Measurements from ENCODE around the gene ZNF579.
"Not testable (repeated sequence)": the region's sequence is repeated elsewhere in the genome, so short reads cannot be mapped to it uniquely, and the experiment has no call there.

ZNF579 gene

DNA sequence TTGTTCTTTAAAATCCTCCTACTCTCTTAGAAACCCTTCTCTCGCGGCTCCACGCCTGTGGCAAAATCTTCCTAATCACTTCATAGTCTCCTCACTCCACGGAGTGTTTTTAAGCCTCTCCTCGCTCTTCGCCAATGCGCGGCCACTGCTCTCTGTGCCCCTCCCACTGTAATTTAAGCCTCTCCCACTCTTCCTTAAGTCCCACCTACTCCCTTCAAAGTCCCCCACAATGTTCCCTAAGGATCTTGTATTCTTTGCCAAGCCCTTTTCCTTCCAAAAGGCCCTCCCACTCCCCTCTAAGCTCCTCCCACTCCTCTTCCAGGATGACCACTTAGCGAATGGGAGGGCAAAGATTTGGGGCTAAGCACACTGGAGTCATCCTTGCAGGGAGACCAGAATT lies 17.4 kb upstream of the ZNF579 start:
- intact Hi-C loops (cut with DNase I), result no loop called here
- DNase-seq, result no peak

DNA sequence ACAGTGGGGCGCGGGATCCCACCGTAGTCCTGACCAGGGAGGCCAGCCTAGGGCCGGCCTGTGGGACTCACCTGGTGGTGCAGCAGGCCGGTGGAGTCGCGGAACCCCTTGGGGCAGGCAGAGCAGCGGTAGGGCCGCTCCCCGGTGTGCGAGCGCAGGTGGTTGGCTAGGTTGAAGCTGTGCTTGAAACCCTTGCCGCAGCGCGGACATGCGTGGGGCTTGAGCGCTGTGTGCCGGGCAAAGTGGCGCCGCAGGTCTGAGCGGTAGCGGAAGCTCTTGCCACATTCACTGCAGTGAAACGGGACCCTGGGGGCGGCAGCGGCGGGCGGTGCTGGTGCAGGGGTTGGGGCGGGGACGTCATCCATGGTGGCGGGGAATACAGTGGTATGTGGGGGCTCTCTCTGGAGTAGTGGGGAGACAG lies 16.9 kb upstream of the ZNF579 start:
- peak in 2 of 10 donors; percentile 83 to 86 for DNase-seq
- intact Hi-C loops (cut with DNase I), result no loop called here

DNA sequence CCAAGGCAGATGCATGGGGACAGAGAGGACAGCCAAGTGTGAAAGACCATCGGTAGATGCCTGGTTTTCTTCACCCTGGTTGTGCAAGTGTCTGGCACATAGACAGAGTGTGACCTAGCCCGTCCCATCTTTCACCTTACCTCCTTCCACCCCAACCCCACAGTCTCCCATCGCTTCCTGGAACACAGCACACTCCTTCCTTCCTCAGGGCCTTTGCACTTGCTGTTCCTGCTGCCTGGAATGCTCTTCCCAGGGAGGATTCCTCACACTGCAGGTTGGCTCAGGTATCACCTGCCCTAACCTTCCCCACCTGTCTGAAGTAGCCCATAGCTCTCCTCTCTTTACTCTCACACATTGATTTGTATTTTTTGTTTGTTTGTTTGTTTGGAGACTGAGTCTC lies 15.7 kb upstream of the ZNF579 start:
- intact Hi-C loops (cut with DNase I), result no loop called here
- DNase-seq, result no peak

DNA sequence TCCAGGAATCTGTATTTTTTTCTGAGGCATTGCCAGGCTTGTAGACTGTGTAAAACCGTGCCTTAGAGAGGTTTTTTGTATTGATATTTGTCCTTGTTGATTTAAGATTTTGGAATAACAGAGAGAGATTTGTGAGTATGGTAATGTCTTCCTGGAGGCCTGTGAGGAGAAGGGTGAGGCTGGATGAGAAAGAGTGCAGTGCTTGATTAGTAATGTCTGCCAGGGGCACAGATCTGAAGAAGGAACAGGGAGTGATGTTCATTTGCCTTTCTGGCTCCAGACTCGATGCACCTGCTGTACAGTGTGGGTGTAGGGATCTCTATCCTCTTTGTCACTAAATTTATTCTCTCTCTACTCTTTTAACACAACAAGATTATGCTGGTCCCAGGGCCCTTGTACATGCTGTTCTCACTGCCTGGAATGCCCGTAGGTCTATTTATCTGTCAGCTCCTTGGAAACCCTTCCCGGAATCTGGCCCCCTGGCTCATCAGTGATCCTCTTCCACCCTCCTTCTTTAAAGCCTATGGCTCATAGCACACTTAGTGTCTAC lies 14.4 kb upstream of the ZNF579 start:
- intact Hi-C loops (cut with DNase I), result no loop called here
- DNase-seq, result peak in 1 of 10 donors; percentile 22

DNA sequence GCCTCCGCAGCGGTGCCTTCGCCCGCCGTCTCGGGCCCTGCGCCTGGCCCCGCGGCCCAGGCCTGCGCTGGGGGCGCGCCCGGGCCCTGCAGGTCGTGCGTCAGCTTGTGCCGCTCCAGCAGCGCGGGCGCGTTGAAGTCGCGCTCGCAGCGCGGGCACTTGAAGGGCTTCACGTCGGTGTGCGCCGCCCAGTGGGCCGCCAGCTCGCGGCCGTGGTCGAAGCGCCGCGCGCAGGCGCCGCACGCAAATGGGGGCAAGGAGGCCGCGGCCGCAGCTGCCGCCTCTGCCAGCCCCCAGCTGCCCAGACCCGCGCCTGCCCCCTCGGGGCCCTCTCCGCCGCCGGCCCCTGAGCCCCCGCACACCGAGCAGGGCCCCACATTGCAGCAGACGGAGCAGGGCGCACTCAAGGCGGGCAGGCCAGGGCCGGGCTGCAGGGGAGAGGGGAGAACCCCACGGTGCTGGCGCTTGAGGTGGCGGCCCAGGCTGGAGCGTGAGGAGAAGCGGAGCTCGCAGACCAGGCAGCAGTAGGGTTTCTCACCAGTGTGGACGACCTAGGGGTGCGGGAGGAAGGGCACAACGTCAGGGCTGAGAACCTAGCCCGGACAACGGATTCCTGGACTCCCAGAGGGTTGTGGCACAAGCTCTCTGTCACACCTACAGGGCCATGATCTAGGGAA lies 12.6 kb upstream of the ZNF579 start:
- intact Hi-C loops (cut with DNase I), result no loop called here
- DNase-seq, result peak in 1 of 10 donors; percentile 73

DNA sequence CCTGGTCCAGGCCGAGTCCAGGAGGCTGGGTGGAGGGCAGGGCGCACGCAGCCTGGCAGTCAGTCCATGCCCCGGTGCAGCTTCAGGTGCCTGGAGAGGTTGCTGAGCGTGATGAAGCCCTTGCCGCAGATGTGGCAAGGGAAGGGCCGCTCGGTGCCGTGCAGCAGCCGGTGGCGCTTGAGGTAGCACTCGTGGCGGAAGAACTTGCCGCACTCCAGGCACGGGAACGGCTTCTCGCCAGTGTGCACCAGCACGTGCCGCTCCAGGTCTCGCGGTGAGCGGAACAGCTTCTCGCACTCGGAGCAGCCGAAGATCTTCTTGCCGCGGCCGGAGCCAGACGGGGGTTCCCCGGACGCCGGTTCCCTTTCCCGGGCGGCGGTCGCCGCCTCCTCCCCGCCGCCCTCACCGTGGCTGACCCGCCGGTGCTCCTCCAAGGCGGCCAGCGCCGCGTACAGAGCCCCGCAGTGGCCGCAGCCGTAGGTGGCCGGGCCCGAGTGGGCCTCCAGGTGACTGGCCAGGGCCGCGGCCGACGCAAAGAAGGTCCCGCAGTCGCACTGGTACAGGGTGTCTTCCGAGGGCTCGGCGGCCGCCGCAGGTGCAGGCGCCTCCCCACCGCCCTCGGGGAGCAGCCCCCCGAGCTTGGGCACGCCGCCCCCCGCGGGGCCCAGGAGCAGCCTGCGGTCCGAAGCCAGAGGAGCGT lies 11.9 kb upstream of the ZNF579 start:
- peak in 1 of 10 donors; percentile 83 for DNase-seq
- intact Hi-C loops (cut with DNase I), result no loop called here

DNA sequence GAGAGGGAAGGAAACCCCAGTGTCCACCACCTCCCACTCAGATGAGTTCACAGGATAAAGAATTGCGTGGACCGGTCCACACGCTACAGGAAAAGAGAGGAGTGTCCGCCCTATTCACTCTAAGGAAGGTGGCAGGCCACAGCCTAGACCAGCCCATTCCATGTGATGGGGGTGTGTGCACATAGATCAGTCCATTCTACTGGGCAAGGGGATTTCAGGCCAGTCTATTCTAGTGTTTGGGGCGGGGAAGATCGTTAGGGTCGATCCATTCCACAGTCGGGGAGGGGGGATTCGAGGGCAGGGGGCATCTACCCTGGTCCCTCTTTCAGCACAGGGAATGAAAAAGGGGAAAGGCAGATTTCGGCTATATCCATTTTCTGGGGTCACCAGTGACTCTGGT lies 10.9 kb upstream of the ZNF579 start:
- intact Hi-C loops (cut with DNase I), result no loop called here
- peak in 1 of 10 donors; percentile 35 for DNase-seq

DNA sequence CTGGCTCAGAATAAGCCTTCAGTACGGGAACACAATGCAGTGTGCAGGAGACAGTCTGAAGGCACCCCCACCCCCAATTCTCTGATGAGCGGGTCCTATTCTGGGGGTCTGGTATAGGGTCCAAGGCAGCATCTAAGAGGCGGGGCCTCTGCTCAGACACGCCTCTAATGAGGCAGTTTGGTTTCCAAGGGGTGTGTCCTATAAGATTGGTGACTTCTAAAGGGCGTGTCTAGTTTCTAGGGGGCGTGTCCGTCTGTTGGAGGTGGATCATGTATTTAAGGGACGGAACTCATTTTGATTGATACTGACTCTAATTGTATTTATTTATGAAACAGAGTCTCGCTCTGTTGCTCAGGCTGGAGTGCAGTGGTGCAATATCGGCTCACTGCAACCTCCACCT lies 10.0 kb upstream of the ZNF579 start:
- peak in 1 of 10 donors; percentile 37 for DNase-seq

DNA sequence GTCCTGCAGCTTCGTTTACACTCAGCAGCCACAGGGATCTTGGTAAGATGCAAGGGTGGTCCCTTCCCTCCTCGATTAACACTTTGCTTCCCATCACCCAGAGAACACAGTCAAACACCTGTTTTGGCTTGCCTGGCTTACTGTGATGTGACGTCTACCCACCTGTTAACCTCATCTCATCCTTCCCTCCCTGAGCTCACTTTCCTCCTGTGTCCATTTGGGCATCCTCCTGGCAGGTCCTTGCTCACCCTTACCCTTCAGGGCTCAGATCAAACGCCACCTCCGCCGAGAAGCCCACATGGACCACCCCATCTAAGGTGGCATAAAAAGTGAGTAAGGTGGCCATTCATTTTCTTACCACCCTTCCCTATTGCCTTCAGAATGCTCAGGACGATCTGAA lies 9.5 kb upstream of the ZNF579 start:
- DNase-seq, result peak in 1 of 10 donors; percentile 49
- intact Hi-C loops (cut with DNase I), result no loop called here

More for the DNA sequence above, 10.0 kb upstream of the ZNF579 start:
- intact Hi-C loops (cut with DNase I), result no loop called here

DNA sequence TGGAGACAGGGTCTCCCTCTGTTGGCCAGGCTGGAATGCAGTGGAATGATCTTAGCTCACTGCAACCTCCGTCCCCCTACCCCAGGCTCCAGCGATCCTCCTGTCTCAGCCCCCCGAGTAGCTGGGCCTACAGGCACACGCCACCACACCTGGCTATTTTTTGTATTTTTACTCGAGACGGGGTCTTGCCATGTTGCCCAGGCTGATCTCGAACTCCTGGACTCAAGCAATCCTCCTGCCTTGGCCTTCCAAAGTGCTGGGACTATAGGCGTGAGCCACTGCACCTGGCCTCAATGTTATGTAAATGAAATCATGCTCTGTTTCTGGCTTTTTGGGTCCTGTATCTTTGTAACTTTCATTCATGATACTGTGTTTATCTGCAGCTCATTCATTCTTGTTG lies 8.1 kb upstream of the ZNF579 start:
- peak in 1 of 10 donors; percentile 25 for DNase-seq
- intact Hi-C loops (cut with DNase I), result no loop called here

DNA sequence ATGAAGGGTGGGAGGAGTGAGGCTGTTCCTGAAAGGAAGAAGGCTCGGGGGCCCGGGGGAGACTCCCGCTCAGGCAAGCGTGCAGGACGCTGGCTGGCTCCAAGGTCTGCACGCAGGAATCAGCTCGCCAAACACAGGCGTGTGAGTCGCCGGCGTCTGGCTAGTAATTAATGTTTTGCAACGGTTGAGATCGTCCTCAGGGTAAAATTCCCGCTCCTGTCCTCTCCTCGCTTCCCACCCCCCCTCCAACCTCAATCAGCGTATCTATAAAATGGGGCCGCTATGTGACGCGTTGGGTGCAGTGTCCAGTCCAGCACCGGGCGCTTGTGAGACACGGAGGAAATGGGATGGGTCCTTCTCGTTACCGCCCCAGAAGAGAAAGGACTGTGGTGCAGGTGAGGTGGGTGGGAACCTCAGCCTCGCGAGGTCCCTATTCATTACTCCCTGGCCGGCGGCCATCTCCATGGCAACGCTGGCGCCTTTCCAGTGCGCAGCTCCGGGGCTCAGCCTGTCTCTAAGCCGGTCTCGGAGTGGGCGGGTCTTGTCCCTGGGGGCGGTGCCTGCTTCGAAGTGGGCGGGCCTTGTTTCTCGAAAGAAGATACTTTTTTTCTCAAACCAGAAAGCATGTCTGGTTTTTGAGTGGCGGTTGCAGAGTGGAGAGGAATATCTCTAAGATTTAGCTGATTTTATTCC lies 6.5 kb upstream of the ZNF579 start:
- intact Hi-C loops (cut with DNase I), result no loop called here
- peak; percentile 82 to 99 (median 94) for DNase-seq

DNA sequence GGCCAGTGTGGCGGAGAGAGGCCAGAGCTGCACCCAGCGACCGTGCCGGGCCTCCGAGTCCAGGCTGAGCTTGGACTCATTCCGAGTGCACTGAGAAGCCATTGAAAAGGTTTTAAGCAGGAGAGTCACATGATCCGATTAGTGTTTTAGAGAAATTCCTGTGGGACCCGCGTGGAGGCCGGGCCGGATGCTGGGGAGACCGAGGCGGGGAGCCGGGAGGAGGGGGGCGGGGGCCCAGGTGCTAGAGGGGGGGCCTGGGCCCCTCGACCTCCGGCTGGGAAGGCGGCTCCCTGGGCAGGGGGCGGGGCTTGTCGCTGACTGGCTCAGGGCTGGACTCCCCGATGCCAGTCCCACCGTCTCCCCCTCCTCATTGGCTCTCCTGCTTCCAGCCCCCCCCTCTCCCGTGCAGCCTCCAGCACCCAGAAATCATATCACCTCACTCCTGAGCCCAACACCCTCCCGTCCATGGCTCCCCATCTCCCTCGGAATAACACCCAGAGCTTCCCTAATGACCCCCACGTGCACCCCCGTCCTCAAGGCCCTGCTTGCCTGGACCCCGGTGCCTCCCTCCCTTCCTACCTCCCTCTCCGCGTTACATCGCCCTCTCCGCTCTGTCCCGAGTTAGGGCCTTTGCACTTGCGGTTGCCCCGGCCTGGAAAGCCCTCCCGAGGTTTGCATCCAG lies 5.2 kb upstream of the ZNF579 start:
- intact Hi-C loops (cut with DNase I), result no loop called here
- DNase-seq, result peak; percentile 60 to 96 (median 76)

DNA sequence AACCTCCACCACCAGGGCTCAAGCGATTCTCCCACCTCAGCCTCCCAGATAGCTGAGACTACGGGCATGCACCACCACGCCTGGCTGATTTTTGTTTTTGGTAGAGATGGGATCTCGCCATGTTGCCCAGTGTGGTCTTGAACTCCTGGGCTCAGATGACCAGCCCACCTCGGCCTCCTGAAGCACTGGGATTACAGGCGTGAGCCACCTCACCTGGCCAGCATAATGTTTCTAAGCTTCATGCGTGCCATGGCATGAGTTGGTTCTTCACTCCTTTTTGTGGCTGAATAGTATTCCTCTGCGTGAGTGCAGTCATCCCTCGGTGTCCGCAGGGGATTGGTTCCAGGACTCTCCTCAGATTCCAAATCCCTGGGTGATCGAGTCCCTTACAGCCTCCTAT lies 4.2 kb upstream of the ZNF579 start:
- DNase-seq, result peak in 1 of 10 donors; percentile 63
- intact Hi-C loops (cut with DNase I), result no loop called here

DNA sequence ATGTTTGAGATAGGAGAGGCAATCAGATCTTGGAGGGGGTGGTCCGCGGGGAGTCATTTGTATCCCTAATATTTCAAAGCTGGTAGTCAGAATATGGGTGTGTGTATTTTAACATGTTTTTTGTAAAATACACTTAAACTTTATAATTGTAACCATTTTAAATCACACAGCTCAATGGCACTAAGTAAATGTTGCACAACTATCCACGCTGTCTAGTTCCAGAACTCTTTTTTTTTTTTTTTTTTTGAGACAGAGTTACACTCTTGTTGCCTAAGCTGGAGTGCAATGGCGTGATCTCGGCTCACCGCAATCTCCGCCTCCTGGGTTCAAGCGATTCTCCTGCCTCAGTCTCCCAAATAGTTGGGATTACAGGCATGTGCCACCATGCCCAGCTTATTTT lies 3.2 kb upstream of the ZNF579 start:
- intact Hi-C loops (cut with DNase I), result not testable (repeated sequence)
- peak in 1 of 10 donors; percentile 23 for DNase-seq

DNA sequence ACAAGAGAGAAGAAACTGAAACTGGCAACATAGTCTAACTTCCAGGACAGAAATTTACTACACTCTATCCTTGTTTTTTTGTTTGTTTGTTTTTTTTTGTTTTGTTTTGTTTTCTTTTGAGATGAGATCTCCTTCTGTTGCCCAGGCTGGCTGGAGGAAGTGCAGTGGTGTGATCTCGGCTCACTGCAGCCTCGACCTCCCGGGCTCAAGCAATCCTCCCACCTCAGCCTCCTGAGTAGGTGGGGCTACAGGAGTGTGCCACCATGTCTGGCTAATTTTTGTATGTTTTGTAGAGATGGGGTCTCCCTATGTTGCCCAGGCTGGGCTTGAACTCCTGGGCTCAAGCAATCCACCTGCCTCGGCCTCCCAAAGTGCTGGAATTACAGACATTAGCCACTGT lies 1.6 kb upstream of the ZNF579 start:
- DNase-seq, result peak in 2 of 10 donors; percentile 19 to 37
- intact Hi-C loops (cut with DNase I), result not testable (repeated sequence)

DNA sequence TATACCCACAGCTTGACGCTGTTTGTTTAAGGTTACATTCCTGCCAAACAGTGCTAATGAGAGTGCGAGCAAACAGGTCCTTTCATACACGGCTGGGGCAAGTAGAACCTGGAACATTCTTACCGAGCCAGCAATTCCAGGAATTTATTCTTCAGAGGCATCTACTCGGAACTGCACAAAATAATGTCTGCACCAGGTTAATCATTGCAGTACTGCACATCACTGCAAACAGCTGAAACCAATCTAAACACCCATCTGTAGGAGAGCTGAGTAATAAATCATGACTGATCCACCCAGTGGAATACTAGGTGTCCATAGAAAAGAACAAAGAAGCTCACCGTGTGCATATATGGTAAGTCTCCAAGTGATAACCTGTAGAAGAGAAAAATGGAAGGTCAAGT lies 1.2 kb upstream of the ZNF579 start:
- intact Hi-C loops (cut with DNase I), result no loop called here
- no peak for DNase-seq

DNA sequence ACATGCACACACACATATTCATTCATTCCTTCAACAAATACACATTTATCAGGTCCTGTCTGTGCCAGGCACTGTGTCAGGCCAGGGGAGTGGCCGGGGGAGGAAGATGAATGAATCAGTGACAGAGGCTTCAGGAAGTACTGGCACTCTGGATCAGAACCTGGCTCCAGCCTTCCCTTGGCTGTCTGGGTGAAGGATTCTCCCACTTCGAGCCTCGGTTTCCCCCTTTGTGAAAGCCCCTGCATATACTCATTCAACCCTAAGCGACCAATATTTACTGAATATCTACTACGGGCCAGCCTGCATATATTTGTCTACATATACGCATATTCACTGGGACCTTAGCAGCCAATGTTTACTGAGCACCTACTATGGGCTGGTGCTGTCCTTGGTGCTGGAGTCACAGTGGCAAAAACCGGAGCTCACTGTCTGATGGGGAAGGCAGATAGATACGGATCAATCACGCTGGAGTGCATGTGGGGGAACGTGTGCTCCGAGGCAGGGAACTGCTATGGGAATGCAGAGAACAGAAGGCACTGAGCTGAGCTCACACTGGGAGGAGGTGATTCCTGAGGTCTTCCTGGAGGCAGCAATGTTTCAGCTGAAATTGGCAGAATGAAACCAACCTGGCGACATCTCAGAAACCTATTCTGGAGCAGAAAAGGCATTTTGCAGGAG lies 636 bp upstream of the ZNF579 start:
- intact Hi-C loops (cut with DNase I), result no loop called here
- DNase-seq, result peak in 3 of 10 donors; percentile 19 to 68 (median 57)

DNA sequence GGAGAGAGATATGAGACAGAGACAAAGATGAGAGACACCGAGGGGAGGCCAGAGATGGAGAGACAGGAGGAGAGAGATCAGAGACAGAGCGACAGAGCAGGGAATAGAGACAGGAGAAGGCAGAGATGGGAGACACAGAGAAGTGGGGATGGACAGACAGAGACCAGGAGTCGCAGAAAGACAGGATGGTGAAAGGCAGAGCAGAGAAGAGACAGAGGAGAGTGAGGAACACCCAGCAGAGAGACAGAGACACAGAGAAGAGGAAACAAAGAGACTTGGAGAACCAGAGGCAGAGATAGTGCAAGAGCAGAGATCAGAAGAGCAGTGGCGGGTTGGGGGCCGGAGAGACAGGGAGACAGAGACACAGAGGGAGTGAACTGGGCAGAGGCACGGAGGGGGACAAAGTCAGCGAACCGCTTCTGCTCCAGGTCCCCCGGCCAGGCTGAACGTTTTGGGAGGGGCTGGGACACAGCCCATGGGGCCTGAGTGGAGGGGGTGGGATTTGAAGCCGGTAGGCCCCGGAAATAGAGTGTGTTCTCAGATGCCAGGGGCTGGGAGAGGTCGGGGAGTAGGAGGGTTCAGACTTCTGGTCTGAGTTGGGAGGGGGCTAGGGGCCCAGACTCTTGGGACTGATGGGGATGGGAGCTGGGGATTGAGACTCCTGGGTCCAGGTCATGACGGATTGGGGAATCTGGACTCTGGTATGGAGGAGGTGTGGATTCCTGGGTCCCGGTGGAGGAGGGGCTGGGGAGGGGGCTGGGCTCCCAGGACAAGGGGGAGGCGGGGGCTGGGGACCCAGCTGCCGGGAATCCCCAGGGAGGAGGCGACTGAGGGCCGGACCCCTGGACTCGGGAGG lies 654 bp downstream of the ZNF579 start:
- intact Hi-C loops (cut with DNase I), result no loop called here
- peak in 2 of 10 donors; percentile 63 to 72 for DNase-seq

Data from posterior cingulate gyrus (tissue), 11 donors.